GM23248 (cell line): Measurements from ENCODE around the gene SSTR5.

Source experiments
- EZH2 ChIP-seq: fragments of 200-600 bp; sonication (generic); IDR thresholded peaks from 2 replicates; pipeline ENCODE4 v1.6.1; 2018; ENCODE audit warnings: antibody characterized with exemption, mild to moderate bottlenecking; ENCODE audit not compliant: insufficient read depth, poor library complexity, severe bottlenecking
- EZH2phosphoT487 ChIP-seq: fragments of 200-600 bp; sonication (generic); IDR thresholded peaks from 2 replicates; pipeline ENCODE4 v1.6.1; 2018; ENCODE audit warnings: antibody characterized with exemption, moderate library complexity, mild to moderate bottlenecking, low read depth; ENCODE audit not compliant: insufficient read depth

GRCh38 chr16:1043881-1044451 is 28.6 kb upstream of the SSTR5 start:
- TF ChIP-seq EZH2phosphoT487 (no peak), EZH2 (no peak)
